Epithelial cell of prostate (primary cell): ENCODE results near the gene LFNG.
"Not testable (repeated sequence)": the region's sequence is repeated elsewhere in the genome, so short reads cannot be mapped to it uniquely, and the experiment has no call there.

ENCODE experiments used
- DNase-seq: peaks from one replicate; pipeline ENCODE4 v3.0.0-alpha.2; 2011; ENCODE audit warnings: low read depth, low spot score
- H3K27ac ChIP-seq: fragments of 450-650 bp; 2 replicates; pipeline ENCODE4 v1.5.1; 2017; ENCODE audit warnings: mild to moderate bottlenecking

LFNG gene

DNA sequence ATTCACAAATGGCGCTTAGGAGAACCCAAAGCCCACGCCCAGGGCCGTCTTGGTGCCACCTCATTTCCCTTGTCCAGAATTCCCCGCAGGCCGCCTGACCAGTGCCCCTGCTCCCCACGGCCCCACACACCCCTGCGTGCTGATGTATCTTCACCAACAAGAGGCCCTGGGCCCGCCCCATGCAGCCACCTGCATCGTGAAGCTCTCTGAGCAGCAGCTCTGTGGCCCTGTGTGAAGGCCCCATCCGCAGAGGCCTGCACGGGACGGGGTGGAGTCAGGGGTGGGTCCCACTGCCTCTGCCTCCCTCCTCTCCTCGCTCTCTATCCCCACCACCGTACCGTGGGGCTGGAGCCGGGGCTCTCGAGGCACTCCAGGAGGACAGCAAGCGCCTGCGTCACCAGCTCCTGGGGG, 21.1 kb downstream of the LFNG start:
- DNase-seq = no peak
- no peak overlapping the region for H3K27ac ChIP-seq

DNA sequence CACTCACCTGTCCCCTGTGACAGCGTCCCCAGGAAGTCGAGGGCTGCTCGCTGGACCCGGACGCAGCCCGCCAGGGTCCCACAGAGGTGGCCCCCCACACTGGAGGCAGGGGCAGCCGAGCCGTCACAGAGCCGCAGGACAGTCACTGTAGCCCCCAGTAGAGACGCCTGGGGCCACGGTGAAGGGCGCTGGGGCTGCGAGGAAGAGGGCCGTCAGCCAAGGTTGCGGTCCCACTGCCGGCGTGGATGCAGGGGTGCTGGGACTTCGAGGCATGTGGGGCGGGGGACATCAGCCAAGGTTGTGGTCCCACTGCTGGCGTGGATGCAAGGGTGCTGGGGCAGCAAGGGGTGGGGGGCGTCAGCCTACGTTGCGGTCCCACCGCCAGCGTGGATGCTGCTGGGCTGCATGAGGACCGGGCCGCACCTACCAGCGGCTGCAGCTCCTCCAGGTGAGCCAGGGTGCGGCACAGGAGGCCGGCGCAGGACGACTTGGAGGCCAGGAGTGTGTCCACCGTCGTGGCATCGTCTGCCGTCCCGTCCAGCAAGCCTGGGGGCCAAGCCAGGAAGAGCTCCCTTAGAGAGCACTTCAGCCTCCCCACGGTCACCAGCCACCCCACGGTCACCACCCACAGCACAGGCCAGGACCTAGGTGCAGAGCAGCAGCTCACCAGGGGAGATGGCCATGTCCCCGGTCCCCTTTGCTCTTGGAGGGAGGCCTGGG, 21.9 kb downstream of the LFNG start:
- no peak for DNase-seq

DNA sequence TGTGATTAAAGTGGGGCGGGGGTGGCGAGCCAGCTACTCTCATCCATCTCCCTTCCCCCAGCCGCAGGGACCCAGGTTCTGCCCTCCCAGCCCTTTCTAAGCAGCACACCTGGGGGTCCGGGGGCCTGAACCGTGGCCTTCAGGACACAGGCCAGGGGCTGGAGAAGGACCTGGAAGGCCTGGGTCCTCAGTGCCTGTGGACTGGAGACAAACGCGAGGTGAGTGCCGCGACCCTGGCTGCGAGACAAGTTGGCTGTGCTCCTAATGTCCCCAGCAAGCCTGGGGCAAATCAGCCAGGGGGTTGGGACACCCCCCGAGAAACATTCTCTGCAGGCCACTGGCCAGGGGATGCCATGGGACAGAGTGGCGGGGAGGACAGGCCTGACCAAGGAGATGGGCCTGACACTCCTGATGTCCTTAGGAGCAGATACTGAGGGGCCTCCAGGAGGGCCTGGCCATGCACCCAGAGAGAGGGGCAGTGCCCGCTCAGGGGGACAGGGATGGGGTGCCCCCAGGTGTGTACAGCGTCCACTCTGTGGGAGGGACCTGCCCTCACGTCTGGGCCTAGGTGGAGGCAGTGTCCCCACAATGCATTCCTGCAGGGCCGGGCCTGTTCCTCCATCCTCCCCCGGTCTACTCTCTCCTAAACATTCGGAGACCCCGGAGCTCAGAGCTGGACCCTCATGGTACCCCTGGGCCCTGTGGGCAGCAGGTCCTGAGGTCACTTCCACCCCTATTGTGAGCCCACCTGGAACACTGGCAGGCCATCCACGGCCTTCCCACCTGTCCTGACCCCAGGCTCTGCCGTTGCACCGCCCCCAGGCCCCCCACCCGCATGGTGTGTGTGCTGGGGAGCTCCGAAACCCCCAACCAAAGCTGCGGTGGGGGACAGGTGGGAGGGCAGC, 22.7 kb downstream of the LFNG start:
- H3K27ac ChIP-seq = no peak overlapping the region
- no peak for DNase-seq

More for the DNA sequence above, 21.9 kb downstream of the LFNG start:
- no peak overlapping the region for H3K27ac ChIP-seq

DNA sequence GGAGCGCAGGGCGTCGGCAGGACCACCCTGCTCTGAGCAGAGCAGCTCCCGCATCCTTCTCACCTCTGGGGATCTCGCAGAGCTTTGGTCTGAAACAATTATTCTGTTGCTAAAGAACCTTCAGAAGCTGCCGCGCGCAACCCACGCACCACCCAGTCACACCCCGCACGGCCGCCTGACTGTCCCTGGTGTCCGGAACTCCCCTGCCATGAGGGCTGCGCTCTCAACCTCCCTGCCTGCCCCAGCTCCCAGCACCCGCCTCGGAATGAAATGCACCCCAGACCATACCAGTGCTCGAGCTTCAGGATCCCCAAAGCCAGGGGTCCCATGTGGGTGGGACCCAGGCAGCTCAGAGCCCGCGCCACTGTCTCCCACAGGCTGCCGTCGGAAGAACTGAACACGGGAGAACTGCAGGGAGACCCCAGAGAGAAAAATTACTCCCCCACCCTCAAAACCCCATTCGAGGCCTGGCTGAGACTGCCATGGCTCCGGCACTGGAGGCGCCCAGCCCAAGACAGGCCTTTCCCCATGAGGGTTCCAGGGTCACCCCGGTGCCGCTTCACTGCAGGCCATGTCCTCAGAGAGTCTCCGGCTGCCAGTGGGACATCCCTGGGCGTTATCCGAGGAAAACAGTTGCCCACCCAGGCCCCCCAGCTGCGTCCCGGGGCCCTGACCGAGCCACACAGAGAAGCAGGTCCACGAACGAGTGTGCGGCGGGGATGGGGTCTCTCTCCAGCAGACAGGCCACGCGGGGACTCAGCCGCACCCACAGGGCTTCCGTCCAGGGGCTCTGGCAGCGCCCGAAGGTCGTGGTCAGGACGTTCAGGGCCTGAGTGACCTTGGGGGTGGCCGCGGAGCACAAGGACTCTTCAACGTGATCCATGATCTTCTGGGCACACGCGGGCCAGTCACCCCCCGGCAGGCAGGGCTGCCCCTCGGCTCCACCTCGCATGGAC, 23.6 kb downstream of the LFNG start:
- DNase-seq = no peak
- H3K27ac ChIP-seq = no peak overlapping the region

DNA sequence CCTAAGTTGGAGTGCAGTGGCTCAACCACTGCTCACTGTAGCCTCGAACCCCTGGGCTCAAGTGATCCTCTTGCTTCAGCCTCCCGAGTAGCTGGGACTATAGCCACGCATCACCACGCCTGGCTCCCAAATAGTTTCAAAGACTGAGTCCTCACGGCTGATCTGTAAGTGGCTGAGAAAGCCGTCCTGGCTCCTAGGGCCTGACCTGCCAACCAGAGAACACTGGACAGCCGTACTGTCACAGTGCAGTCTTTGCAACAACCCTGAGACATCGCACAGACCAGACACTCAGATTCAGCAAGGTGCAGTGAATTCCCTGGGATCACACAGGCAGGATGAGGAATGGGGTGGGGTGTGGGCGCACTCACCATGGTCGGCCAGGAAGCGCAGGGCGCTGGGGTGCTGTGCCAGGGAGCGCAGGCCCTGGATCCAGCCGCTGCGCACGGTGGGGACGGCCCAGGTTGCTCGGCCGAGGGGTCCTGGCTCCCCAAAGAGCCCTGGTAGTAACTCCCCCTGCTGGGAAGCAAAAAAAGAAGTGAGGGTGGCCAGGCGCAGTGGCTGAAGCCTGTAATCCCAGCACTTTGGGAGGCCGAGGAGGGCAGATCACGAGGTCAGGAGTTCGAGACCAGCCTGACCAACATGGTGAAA, 25.1 kb downstream of the LFNG start:
- H3K27ac ChIP-seq = no peak overlapping the region
- no peak for DNase-seq

GRCh38 chr7:2545746-2546425, 26.3 kb downstream of the LFNG start:
- DNase-seq = no peak
- no peak overlapping the region for H3K27ac ChIP-seq

DNA sequence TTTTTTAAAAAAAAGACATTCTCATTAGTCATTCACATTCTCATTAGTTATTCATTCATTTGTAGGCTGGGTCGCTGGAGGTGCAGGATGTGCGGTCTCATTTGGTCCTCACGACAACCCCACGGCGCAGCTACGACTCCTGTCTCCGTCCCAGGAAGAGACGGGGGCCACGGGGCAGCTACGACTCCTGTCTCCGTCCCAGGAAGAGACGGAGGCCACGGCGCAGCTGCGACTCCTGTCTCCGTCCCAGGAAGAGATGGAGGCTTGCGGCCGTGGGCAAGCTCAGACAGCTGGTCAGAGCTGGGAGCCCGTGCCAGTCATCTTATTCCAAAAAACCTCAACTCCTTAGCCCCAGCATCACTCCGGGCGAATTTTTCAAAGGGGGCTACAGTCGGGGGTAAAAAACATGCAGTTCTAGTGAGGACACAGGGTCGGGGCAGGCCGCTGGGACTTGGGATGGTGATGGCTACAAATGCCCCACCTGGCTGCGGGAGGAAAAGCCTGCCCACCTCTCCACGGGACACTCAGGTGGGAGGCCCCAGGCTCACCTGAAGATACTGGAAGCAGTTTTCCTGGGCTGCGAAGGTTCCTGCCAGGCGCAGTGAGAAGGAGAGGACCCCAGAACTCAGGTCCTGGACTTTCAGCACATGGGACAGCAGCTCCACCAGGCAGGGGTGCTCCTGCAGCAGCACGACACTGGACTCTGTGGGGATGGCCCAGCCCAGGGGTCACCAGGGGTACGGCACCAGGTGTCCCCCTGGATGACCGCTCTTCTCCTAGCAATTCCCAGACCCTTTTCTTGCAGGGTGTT, 27.4 kb downstream of the LFNG start:
- DNase-seq = no peak
- no peak overlapping the region for H3K27ac ChIP-seq

DNA sequence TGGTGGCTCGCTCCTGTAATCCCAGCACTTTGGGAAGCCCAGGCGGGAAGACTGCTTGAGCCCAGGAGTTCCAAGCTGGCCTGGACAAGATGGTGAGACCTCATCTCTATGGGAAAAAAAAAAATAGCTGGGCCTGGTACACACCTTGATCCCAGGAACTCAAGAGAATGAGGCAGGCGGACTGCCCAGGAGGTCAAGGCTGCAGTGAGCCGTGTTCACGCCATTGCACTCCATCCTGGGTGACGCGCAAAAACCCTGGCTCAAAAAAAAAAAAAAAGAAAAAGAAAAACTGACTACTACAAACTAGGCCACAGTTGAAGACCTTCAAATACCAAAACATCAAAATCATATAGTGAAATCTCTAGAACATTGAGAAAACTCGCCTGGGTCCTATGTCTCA, 31.8 kb downstream of the LFNG start:
- no peak for DNase-seq
- no peak overlapping the region for H3K27ac ChIP-seq

GRCh38 chr7:2553108-2553507, 33.5 kb downstream of the LFNG start:
- no peak for DNase-seq
- H3K27ac ChIP-seq = peak overlapping the region; percentile 90

GRCh38 chr7:2553831-2554581, 34.4 kb downstream of the LFNG start:
- H3K27ac ChIP-seq = peak overlapping the region; percentile 90
- DNase-seq = no peak

DNA sequence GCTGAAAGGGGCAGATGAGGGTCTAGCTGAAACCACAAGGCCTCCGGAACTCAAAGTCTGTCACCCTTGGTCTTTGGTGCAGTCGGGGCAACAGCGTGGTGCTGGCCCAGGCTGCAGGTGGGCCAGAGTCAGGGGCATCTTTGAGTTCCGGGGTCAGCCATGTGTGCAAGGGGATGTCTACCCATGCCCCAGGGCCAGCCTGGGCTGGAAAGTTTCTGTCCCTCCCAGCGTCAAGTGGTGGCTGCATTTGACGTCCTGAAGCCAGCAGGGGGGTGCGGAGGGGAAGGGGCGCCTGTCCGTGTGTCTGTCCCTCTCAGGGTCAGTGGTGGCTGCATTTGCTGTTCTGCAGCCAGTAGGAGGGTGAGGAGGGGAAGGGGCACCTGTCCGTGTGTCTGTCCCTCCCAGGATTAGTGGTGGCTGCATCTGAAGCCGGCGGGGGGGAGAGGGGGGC, 35.1 kb downstream of the LFNG start:
- peak overlapping the region; percentile 90 for H3K27ac ChIP-seq
- no peak for DNase-seq

- no peak for DNase-seq
- peak within 1 kb of the TSS; percentile 90 for H3K27ac ChIP-seq
Observed at GRCh38 chr7:2555121-2556052, 35.8 kb downstream of the LFNG start, which contains the start of gene BRAT1. Gene BRAT1, minus strand, starts transcription at chr7:2555524. Its CDS starts 1,093 bp downstream, at chr7:2554431.

DNA sequence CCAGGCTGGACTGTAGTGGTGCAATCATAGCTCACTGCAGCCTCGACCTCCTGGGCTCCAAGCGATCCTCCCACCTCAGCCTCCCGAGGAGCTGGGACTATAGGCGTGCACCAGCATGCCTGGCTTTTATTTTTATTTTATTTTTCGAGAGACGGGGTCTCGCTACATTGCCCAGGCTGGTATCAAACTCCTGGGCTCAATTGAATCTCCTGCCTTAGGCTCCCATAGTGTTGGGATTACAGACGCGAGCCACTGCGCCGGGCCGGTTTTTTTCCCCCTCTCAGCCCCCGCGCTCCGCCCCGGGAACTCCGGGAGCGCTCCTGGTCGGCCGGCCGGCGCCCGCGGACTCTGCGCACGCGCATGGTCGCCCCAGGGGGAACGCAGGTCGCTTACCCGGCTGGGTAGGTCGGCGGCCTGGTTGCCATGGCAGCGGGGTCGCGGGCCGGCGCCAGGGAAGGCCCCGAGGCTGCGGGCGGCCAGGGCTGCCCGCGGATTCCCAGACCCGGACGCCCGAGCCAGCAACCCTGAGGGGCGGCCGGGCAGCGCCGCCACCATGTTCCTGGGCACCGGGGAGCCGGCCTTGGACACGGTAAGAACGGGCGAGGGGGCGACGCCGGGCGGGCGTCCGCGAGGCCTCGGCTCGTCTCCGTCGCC, 39.2 kb downstream of the LFNG start, which contains the start of gene IQCE:
Gene IQCE, plus strand, starts transcription at position 351 of the 654 bp plus-strand sequence. Its CDS starts 203 bp downstream, at position 554.
- H3K27ac ChIP-seq = peak within 1 kb of the TSS; percentile 11
- no peak for DNase-seq

GRCh38 chr7:2559283-2559950, 39.8 kb downstream of the LFNG start:
- DNase-seq = no peak
- peak overlapping the region; percentile 11 for H3K27ac ChIP-seq

- H3K27ac ChIP-seq, DNase-seq: not testable (repeated sequence)
Observed at GRCh38 chr7:2563955-2564354, 44.4 kb downstream of the LFNG start.
